H1 (cell line): ENCODE measurements around the gene OLA1. TPM values are rescaled to one million over a fixed set of nuclear protein-coding genes. Genes with fewer than 3 reads are reported as not detected.

Source experiments
- E2F6 ChIP-seq: IDR thresholded peaks from 2 replicates; pipeline ENCODE4 v1.6.1; 2012; ENCODE audit warnings: inconsistent platforms
- EZH2 ChIP-seq: fragments of 200-600 bp; sonication (generic); IDR thresholded peaks from 2 replicates; pipeline ENCODE4 v1.7.1; 2012; ENCODE audit warnings: low read depth, mild to moderate bottlenecking, moderate library complexity, low read length, inconsistent platforms; ENCODE audit not compliant: severe bottlenecking
- MAFK ChIP-seq: IDR thresholded peaks from 2 replicates; pipeline ENCODE4 v1.6.1; 2012; ENCODE audit warnings: low read depth, mild to moderate bottlenecking, improper control_type of control experiment, low read length
- SP1 ChIP-seq: IDR thresholded peaks from 2 replicates; pipeline ENCODE4 v1.6.1; 2011; ENCODE audit warnings: low read depth, low read length
- polyA plus RNA-seq, 7 experiments: library from polyadenylated mRNA; depleted of rRNA in 3 of 7; stranded (reverse) in 5 of 7; unstranded in 2 of 7; fragments of >200 nt in 5 of 7; fragments of 200-250 nt in 2 of 7; gene quantifications; 1 replicate in 5 of 7; 2 replicates in 1 of 7; 4 replicates in 1 of 7; pipeline versions ENCODE4 v1.2.1 to v1.2.3, GENCODE V29; 2011 to 2013; ENCODE audit warnings: missing spikeins in 2 of 7, mixed read lengths in 2 of 7
- total RNA-seq: library from RNA; stranded (reverse); fragmentation: NEBNext Ultra II Directional; extraction: Animal tissue kit (Norgen Biotek cat#: 25700); gene quantifications from 2 replicates; pipeline ENCODE4 v1.2.1, GENCODE V29; 2021

The OLA1 gene
- total and polyA plus RNA-seq, 2 of the 8 experiments (the other 6 are each of a cell fraction or from before 2014, with no cell fraction given): 39.3 to 158 TPM

DNA sequence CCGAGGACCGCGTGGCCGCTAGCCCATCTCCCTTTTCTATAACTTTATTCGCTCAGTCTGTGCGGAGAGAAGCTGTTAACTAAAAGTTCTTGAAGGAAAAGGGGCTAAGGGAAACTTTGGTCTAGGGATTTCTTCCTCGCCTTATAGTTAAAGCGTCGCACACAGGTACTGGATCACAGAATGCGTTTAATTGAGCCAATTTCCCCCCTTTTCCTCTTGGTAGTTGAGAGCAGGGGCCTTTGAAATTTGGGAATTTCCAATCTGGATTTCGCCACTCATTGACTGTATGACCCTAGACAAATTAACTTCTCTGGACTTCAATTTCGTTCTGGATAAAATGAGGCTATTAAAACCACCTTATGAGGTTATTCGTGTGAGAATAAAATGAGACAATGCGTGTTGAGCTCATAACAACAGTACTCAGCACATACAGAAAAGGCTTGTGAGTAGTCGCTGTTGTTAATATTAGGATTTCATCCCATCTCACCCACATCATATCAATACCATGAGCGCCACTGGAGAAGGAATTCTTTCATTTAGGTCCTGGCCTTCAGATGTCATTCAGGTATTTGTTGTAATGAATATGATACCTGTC, 763 bp upstream of the OLA1 start (continued):
- TF ChIP-seq EZH2: peak; percentile 39
- TF ChIP-seq MAFK: no peak
- no peak for TF ChIP-seq SP1
- peak; percentile 91; the same call in 1 of the 2 replicates for TF ChIP-seq E2F6
